Measurements from ENCODE around the gene SLITRK6. TPM values are rescaled to one million over a fixed set of nuclear protein-coding genes. Genes with fewer than 3 reads are reported as not detected.

The SLITRK6 gene
- total RNA-seq, 4 donors from 2014 or later: 0.91 to 25.7 TPM; not detected in 2

DNA sequence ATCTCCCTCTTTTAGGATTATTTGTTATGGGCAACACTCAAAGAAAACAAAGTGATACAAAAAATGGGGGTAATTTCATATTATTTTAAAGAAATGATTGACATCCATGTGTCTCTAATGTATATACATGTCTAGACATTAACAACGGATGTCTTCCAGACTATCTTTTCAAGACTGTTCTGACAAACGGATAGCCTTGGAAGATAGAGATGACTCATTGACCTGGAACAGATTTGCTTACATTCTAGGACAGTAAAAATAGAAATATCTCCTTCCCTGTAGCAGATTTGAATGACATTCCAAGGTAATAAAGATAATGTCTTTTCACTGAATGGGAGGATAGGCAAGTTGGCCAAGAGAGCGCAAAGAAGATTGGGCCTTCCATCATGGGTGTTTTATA lies 26.2 kb upstream of the SLITRK6 start:
- no peaks in the 10 kb centered on the region for H3K9me3 ChIP-seq
- H3K36me3 ChIP-seq: no peaks in the 10 kb centered on the region
- DNase-seq: no peak
- TF ChIP-seq POLR2A (IDR thresholded peaks at IDR 0.05): no peak
- TF ChIP-seq, protein P1, sequence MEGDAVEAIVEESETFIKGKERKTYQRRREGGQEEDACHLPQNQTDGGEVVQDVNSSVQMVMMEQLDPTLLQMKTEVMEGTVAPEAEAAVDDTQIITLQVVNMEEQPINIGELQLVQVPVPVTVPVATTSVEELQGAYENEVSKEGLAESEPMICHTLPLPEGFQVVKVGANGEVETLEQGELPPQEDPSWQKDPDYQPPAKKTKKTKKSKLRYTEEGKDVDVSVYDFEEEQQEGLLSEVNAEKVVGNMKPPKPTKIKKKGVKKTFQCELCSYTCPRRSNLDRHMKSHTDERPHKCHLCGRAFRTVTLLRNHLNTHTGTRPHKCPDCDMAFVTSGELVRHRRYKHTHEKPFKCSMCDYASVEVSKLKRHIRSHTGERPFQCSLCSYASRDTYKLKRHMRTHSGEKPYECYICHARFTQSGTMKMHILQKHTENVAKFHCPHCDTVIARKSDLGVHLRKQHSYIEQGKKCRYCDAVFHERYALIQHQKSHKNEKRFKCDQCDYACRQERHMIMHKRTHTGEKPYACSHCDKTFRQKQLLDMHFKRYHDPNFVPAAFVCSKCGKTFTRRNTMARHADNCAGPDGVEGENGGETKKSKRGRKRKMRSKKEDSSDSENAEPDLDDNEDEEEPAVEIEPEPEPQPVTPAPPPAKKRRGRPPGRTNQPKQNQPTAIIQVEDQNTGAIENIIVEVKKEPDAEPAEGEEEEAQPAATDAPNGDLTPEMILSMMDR (IDR thresholded peaks at IDR 0.05): no peak
- intact Hi-C loops (cut with DNase I; ENCODE audit: low total_unique reads): no loop called here
- no peaks in the 10 kb centered on the region for H3K4me1 ChIP-seq
- H3K4me3 ChIP-seq: no peak overlapping the region
- no peaks in the 10 kb centered on the region for H3K27me3 ChIP-seq
- H3K27ac ChIP-seq: no peak overlapping the region

DNA sequence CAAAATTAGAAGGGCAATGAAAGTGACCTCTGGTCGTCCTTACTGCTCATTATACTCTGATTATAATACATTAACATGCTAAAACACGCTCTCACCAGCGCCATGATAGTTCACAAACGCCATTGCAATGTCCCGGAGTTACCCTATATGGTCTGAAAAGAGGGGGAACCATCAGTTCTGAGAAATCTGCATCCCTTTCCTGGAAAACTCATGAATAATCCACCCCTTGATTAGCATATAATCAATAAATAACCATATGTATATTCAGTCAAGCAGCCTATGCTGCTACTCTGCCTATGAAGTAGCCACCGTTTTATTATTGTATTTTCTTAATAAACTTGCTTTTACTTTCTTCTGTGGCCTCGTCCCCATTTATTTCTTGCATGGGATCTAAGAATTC lies 24.6 kb upstream of the SLITRK6 start:
- intact Hi-C loops (cut with DNase I; ENCODE audit: low total_unique reads): no loop called here
- no peak for TF ChIP-seq POLR2A (IDR thresholded peaks at IDR 0.05)
- TF ChIP-seq, protein P1 (IDR thresholded peaks at IDR 0.05): no peak

DNA sequence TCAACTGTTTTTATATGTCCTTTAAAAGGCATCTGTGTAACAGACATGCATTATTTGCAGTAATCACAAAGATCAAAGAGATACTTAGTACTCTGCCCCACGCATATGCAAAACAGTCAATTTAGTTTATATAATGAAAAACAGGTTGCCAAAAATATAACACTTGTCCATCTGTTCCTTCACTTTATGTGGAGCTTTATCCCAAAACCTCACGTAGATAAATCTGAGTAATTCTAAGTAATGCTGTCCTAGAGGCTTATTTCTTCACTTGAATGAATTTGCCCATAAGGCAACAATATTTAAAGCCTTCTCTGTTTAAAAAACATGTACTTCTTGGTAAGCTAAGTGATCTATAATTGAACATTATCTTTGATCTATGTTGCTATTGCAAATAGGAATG lies 20.3 kb upstream of the SLITRK6 start:
- TF ChIP-seq, protein P1 (IDR thresholded peaks at IDR 0.05): no peak
- no peak for TF ChIP-seq POLR2A (IDR thresholded peaks at IDR 0.05)
- Histone ChIP-seq H3K27ac (no peak overlapping the region), H3K36me3 (no peaks in the 10 kb centered on the region), H3K4me1 (no peaks in the 10 kb centered on the region), H3K4me3 (no peak overlapping the region), H3K9me3 (no peaks in the 10 kb centered on the region), H3K27me3 (no peaks in the 10 kb centered on the region)
- intact Hi-C loops (cut with DNase I; ENCODE audit: low total_unique reads): no loop called here
- no peak for DNase-seq

More for the DNA sequence above, 24.6 kb upstream of the SLITRK6 start:
- H3K4me3 ChIP-seq: no peak overlapping the region
- H3K27ac ChIP-seq: no peak overlapping the region
- no peaks in the 10 kb centered on the region for H3K36me3 ChIP-seq
- no peaks in the 10 kb centered on the region for H3K27me3 ChIP-seq
- H3K4me1 ChIP-seq: no peaks in the 10 kb centered on the region
- H3K9me3 ChIP-seq: no peaks in the 10 kb centered on the region
- no peak for DNase-seq

DNA sequence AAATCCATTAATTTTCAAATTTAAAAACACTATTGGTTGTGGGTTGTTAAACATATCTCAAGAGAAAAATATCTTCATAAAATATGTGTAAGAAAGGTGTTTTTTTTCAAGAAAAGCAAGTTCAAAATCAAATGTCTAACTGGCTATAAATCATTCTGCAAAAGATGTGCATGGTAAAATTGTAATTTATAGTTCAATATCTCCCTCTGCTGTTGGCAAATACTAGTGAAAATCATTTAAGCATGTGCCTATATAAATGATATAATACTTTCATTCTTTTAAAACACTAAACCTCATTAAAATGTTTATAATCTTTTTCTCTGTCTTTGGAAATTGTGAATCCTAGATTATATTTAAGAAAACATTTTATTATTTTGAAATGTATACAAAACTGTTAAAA lies 17.2 kb upstream of the SLITRK6 start:
- H3K36me3 ChIP-seq: no peaks in the 10 kb centered on the region
- H3K9me3 ChIP-seq: no peaks in the 10 kb centered on the region
- intact Hi-C loops (cut with DNase I; ENCODE audit: low total_unique reads): no loop called here
- no peak overlapping the region for H3K27ac ChIP-seq
- H3K27me3 ChIP-seq: no peaks in the 10 kb centered on the region
- H3K4me3 ChIP-seq: no peak overlapping the region
- no peak for DNase-seq
- TF ChIP-seq POLR2A (IDR thresholded peaks at IDR 0.05): no peak
- TF ChIP-seq, protein P1 (IDR thresholded peaks at IDR 0.05): no peak
- H3K4me1 ChIP-seq: no peaks in the 10 kb centered on the region

DNA sequence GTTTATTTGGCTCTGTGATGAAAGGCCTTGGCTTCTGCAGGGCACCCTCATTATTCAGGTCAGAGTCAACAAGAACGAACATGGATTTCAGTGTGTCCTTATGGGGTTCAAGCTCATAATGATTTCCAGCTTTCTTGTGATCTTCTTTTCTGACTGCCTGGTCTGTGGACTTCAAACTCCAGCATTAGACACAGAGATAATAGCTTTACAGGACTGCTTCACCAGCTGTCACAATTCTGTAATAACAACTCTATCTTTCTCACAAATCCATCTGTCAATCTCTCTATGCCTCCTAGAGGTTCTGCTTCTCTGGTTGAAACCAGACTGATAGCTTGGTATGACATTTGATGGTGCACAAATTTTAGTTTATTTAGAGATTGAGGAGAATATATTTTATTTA lies 13.1 kb upstream of the SLITRK6 start:
- Histone ChIP-seq H3K27me3 (no peaks in the 10 kb centered on the region), H3K9me3 (no peaks in the 10 kb centered on the region), H3K4me1 (no peaks in the 10 kb centered on the region), H3K27ac (no peak overlapping the region), H3K4me3 (no peak overlapping the region), H3K36me3 (no peaks in the 10 kb centered on the region)
- DNase-seq: no peak
- TF ChIP-seq, protein P1 (IDR thresholded peaks at IDR 0.05): no peak
- TF ChIP-seq POLR2A (IDR thresholded peaks at IDR 0.05): no peak
- intact Hi-C loops (cut with DNase I; ENCODE audit: low total_unique reads): no loop called here

All from uterus (tissue), 4 donors.